GM12864 (cell line): ENCODE measurements around the gene JDP2.

Experiments used
- DNase-seq: peaks from one replicate; pipeline ENCODE4 v3.0.0-alpha.2; 2011; ENCODE audit warnings: low read depth
- H3K4me3 ChIP-seq: 2 replicates; pipeline ENCODE4 v1.5.1; 2011; ENCODE audit warnings: mild to moderate bottlenecking, low read depth, low read length, control low read depth
- CTCF ChIP-seq: IDR thresholded peaks from 2 replicates; pipeline ENCODE4 v1.5.1; 2011; ENCODE audit warnings: low read depth, mild to moderate bottlenecking, moderate library complexity, low read length, control low read depth, inconsistent platforms; ENCODE audit errors: missing control alignments

JDP2 gene

DNA sequence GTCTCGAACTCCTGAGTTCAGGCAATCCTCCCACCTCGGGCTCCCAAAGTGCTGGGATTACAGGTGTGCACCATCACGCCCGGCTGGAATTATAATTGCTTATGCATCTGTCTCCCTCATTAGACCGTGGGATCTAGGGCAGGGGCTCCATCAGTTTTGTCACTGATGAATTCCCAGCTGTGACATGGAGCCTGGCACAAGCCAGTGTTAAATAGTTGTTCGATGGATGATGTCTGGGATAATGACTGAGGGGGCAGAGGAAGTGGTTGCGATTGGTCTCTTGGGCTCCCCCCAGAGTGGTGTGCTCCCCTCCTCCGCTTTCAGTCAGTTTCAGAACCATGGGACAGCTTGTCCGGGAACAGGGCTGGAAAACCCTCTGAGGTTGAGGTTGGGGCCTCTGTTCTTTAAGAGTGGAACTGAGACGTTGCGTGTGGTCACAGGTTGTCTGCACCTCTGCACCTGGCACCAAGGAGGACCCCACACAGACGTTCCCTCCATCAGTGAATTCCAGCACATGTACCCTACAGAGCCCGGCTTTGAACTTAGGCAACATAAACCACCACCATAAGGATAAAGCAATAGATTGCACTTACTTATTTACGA lies 63.7 kb downstream of the JDP2 start:
- no peak overlapping the region for H3K4me3 ChIP-seq
- no peak for DNase-seq
- TF ChIP-seq CTCF: no peak

GRCh38 chr14:75492832-75493591 lies 65.2 kb downstream of the JDP2 start:
- DNase-seq: no peak
- no peak overlapping the region for H3K4me3 ChIP-seq
- no peak for TF ChIP-seq CTCF

DNA sequence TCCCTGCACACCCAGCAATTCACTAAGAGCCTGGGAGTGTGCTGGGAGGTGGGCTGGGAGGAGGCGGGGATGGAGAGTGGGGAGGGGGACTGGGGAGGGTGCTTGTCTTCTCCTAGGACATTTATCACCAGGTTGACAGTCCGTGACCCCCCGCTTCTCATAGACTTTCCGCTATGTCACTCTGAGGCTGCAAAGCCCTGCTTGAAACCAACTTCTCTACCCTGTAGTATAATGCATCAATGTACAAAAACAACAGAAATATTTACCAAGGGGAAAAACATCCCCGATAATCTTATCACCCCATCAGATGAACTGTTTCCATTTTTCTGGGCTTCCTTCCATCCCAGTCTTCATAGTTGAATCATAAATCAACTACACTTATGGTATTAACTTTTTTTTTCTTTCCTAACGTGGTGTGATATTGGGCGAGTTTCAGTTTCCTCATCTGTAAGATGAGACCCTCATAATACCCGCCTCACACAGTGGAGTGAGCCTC lies 65.8 kb downstream of the JDP2 start:
- no peak for TF ChIP-seq CTCF
- H3K4me3 ChIP-seq: no peak overlapping the region
- no peak for DNase-seq

- H3K4me3 ChIP-seq: no peak overlapping the region
- no peak for DNase-seq
- no peak for TF ChIP-seq CTCF
Measured at GRCh38 chr14:75494896-75495295, 67.1 kb downstream of the JDP2 start.

GRCh38 chr14:75495399-75495798 lies 67.6 kb downstream of the JDP2 start:
- DNase-seq: no peak
- TF ChIP-seq CTCF: no peak
- no peak overlapping the region for H3K4me3 ChIP-seq

DNA sequence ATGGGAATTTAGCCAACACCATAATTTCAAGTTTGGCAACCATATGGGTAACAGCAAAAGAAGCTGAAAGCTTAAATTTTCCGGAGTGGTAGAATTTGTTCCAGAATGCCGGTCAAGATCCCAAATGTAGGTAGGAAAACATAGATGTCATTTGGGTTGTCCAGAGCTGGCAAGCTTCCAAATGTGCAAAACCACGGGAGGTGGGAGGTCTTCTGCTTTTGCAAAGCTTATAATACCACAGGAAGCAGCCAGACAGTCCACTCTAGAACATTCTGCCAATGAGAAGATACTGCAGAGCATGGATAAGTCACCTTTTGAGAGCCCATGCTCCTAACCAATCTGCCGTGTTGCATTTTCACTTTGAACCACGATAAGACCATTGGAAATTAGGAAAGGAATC lies 68.1 kb downstream of the JDP2 start:
- DNase-seq: no peak
- TF ChIP-seq CTCF: no peak
- H3K4me3 ChIP-seq: no peak overlapping the region
